Natural killer cell (primary cell): ENCODE measurements around the gene GRID1. TPM values are rescaled to one million over a fixed set of nuclear protein-coding genes. Genes with fewer than 3 reads are reported as not detected.

Source experiments
- ATAC-seq, 3 donors: fragments of 150-1000 bp in 2 of 3; fragments of 200-7000 bp in 1 of 3; cut with Tn5 transposase; 1 replicate in 1 of 3; 2 replicates in 2 of 3; pipeline ENCODE4 v1.10.0; 2021; ENCODE audit warnings: mild to moderate bottlenecking in 2 of 3, moderate library complexity in 2 of 3
- DNase-seq, 2 donors: peaks; one replicate each; pipeline versions ENCODE4 v3.0.0 to v3.0.0-alpha.2; 2013 to 2021; ENCODE audit warnings: mixed read lengths in 1 of 2
- H3K27ac ChIP-seq: one replicate; pipeline ENCODE4 v1.5.1; 2013; ENCODE audit warnings: mild to moderate bottlenecking, low read length
- H3K27me3 ChIP-seq: one replicate; pipeline ENCODE4 v1.6.1; 2013; ENCODE audit warnings: low read length; ENCODE audit not compliant: control insufficient read depth, insufficient read depth
- H3K36me3 ChIP-seq: one replicate; pipeline ENCODE4 v1.6.1; 2013; ENCODE audit warnings: low read length; ENCODE audit not compliant: control insufficient read depth, insufficient read depth
- H3K4me1 ChIP-seq: one replicate; pipeline ENCODE4 v1.6.1; 2013; ENCODE audit warnings: low read length; ENCODE audit not compliant: control insufficient read depth, insufficient read depth
- H3K4me3 ChIP-seq: one replicate; pipeline ENCODE4 v1.5.1; 2013; ENCODE audit warnings: low read length
- H3K9me3 ChIP-seq: one replicate; pipeline ENCODE4 v1.6.1; 2013; ENCODE audit warnings: low read length; ENCODE audit not compliant: control insufficient read depth, insufficient read depth
- H3K27ac Mint-ChIP-seq, 2 donors: one replicate each; pipeline ENCODE4 v1.8.0; 2022; ENCODE audit warnings: mild to moderate bottlenecking in 2 of 2, mixed read lengths in 2 of 2, moderate library complexity in 1 of 2
- H3K27me3 Mint-ChIP-seq, 2 donors: one replicate each; pipeline ENCODE4 v1.8.0; 2022; ENCODE audit warnings: low read depth in 2 of 2, mixed read lengths in 2 of 2
- H3K36me3 Mint-ChIP-seq: one replicate; pipeline ENCODE4 v1.8.0; 2022; ENCODE audit warnings: mixed read lengths
- H3K4me1 Mint-ChIP-seq, 2 donors: one replicate each; pipeline ENCODE4 v1.8.0; 2022; ENCODE audit warnings: mixed read lengths in 2 of 2
- H3K4me3 Mint-ChIP-seq: one replicate; pipeline ENCODE4 v1.8.0; 2022; ENCODE audit warnings: mild to moderate bottlenecking, moderate library complexity, mixed read lengths
- H3K9me3 Mint-ChIP-seq, 2 donors: one replicate each; pipeline ENCODE4 v1.8.0; 2022; ENCODE audit warnings: mixed read lengths in 2 of 2
- WGBS: methylation state at CpG from one replicate; pipeline ENCODE4 v1.1.7; 2013; ENCODE audit warnings: missing lambda C conversion rate; ENCODE audit not compliant: insufficient coverage; 5-methylcytosine and 5-hydroxymethylcytosine counted together
- intact Hi-C: fragments of 100-400 bp; cut with micrococcal nuclease; formaldehyde crosslinking; loops from one replicate; pipeline ENCODE4 v1.14.2; 2022
- total RNA-seq, 4 donors: library from RNA; stranded (reverse); fragments of 120-200 nt in 1 of 4; gene quantifications; one replicate each; pipeline versions ENCODE4 v1.2.3 to v1.2.4, GENCODE V29; 2013 to 2022
- TF ChIP-seq, protein P1 (sequence below): fragments of 200-600 bp; IDR thresholded peaks from one replicate; pipeline ENCODE4 v1.8.0; 2022; ENCODE audit warnings: antibody characterized with exemption

GRID1 gene
- total RNA-seq, 3 donors from 2014 or later (not counting 1 experiment from before 2014, with no cell fraction given) = not detected

DNA sequence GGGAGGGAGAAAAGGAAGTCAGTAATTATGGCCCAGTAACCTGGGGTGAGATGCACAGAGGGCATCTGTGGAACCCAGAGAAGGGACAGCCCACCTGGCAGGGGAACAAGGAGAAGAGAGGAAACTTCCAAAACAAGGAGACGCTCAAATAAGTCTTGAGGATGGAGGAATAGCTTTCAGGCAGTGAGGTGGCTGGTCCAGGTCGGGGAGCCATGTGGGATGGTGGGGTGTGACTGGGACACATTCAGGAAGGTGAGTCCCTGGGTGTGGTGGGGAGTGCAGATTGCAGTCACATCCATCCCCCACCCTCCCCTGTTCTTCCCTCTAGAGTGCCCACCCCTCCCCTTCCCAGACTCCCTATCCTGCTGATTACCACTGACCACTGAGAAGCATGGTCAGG is 175.4 kb downstream of the GRID1 start:
- H3K9me3 ChIP-seq = no peaks in the 10 kb centered on the region
- no peaks in the 10 kb centered on the region for H3K36me3 Mint-ChIP-seq
- WGBS = 95% methylated on average over 2 of the region's 2 CpGs
- no peak overlapping the region for H3K27ac Mint-ChIP-seq
- H3K27me3 Mint-ChIP-seq = peaks cover 0 to 15% of the 10 kb centered on the region in 2 donors
- no peak overlapping the region for H3K4me3 ChIP-seq
- H3K4me1 Mint-ChIP-seq = no peaks in the 10 kb centered on the region
- intact Hi-C loops = no loop called here
- H3K36me3 ChIP-seq = no peaks in the 10 kb centered on the region
- DNase-seq (no peak), ATAC-seq (no peak)
- no peaks in the 10 kb centered on the region for H3K4me1 ChIP-seq
- no peak overlapping the region for H3K4me3 Mint-ChIP-seq
- TF ChIP-seq, protein P1, sequence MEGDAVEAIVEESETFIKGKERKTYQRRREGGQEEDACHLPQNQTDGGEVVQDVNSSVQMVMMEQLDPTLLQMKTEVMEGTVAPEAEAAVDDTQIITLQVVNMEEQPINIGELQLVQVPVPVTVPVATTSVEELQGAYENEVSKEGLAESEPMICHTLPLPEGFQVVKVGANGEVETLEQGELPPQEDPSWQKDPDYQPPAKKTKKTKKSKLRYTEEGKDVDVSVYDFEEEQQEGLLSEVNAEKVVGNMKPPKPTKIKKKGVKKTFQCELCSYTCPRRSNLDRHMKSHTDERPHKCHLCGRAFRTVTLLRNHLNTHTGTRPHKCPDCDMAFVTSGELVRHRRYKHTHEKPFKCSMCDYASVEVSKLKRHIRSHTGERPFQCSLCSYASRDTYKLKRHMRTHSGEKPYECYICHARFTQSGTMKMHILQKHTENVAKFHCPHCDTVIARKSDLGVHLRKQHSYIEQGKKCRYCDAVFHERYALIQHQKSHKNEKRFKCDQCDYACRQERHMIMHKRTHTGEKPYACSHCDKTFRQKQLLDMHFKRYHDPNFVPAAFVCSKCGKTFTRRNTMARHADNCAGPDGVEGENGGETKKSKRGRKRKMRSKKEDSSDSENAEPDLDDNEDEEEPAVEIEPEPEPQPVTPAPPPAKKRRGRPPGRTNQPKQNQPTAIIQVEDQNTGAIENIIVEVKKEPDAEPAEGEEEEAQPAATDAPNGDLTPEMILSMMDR = no peak
- H3K27ac ChIP-seq = no peak overlapping the region
- no peaks in the 10 kb centered on the region for H3K9me3 Mint-ChIP-seq
- H3K27me3 ChIP-seq = no peaks in the 10 kb centered on the region

DNA sequence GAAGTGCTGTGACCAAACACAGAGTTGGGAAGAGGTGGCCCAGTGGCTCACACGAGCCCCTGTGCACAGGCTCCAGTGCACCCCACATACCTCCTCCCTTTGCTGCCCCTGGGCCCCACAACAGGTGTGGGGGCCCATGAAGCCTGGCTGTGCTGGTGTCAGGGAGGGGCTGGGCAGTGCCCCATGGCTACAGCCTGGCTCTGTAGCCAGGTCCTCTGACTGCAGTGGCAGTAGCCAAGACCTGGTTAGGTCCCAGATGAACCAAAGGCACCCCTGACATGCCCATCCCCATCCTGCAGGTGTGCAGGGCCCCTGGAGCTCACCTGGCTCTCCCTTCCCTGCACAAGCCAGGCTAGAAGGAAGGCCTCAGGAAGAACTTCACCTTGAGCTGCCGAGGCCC is 176.3 kb downstream of the GRID1 start:
- Histone ChIP-seq H3K4me3 (no peak overlapping the region), H3K36me3 (no peaks in the 10 kb centered on the region), H3K27ac (no peak overlapping the region), H3K4me1 (no peaks in the 10 kb centered on the region), H3K9me3 (no peaks in the 10 kb centered on the region), H3K27me3 (no peaks in the 10 kb centered on the region)
- TF ChIP-seq, protein P1 = no peak
- ATAC-seq = no peak
- Mint-ChIP-seq H3K4me1 (no peaks in the 10 kb centered on the region), H3K9me3 (no peaks in the 10 kb centered on the region), H3K36me3 (no peaks in the 10 kb centered on the region), H3K27me3 (peaks cover 4 to 17% of the 10 kb centered on the region in 2 donors), H3K27ac (no peak overlapping the region), H3K4me3 (no peak overlapping the region)
- DNase-seq = no peak
- intact Hi-C loops = no loop called here
- WGBS = 73% methylated on average over 1 of the region's 2 CpGs

DNA sequence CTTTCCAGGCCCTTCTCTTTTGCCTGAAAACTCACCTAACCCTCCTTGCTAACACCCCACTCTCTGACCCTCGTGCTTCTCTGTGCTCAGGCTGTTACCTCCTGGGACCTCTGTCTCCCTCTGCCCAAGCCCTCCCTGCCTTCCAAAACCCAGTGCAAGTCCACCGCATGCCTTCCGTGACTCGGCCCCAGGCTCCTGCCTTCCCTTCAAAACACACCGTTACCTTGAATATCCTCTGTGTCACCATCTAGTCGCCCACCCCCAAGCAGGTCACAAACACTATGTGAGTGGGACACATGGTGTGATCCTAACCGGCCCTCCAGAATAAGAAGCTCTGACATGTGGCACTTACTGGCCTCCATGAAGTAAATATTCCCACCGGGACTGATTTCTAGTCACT is 176.7 kb downstream of the GRID1 start:
- no peaks in the 10 kb centered on the region for H3K9me3 ChIP-seq
- no peak overlapping the region for H3K4me3 ChIP-seq
- no peaks in the 10 kb centered on the region for H3K36me3 ChIP-seq
- H3K27ac Mint-ChIP-seq = no peak overlapping the region
- no peak for ATAC-seq
- H3K4me1 Mint-ChIP-seq = no peaks in the 10 kb centered on the region
- H3K4me1 ChIP-seq = no peaks in the 10 kb centered on the region
- H3K4me3 Mint-ChIP-seq = no peak overlapping the region
- DNase-seq = no peak
- TF ChIP-seq, protein P1 = no peak
- 81% methylated on average over 8 of the region's 8 CpGs for WGBS
- no peaks in the 10 kb centered on the region for H3K9me3 Mint-ChIP-seq
- intact Hi-C loops = no loop called here
- H3K27ac ChIP-seq = no peak overlapping the region
- H3K27me3 Mint-ChIP-seq = peaks cover 8 to 18% of the 10 kb centered on the region in 2 donors
- no peaks in the 10 kb centered on the region for H3K27me3 ChIP-seq
- no peaks in the 10 kb centered on the region for H3K36me3 Mint-ChIP-seq

DNA sequence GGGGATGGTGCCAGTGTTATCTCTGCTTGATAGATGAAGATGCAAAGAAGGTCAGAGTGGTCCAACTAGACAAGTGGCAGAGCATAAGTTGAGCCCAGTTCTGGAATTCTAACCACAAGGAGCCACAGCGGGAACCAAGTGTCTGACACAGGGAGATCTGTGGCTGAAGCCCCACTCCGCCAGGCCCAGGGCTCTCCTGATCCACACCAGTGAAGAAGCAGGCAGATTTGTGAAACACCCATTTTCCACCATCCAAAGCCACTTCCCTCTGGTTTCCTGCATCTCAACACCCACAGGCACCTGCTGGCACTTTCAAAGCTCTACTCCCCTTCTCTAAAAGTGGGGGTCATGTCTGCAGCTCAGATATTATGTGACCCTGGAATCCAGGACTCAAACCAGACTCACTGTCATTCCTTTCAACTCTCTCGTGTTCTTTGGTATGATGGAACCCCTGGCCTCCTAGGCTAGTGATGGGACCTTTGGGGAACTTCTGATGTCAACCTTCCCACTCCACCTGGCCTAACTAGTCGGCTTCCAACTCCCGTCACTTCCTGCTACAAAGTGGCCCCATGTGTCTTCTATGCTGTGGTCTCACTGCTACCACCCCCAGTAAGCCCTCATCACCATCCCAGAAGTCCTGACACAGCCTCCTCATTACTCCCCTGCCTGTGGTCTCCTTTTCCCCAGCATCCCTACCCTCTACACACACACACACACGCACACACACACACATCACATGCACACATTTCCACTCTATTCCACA is 177.6 kb downstream of the GRID1 start:
- Mint-ChIP-seq H3K27me3 (peaks cover 16 to 18% of the 10 kb centered on the region in 2 donors), H3K27ac (no peak overlapping the region)
- intact Hi-C loops = no loop called here

More for the DNA sequence above, 177.6 kb downstream of the GRID1 start:
- Histone ChIP-seq H3K27me3 (no peaks in the 10 kb centered on the region), H3K27ac (no peak overlapping the region), H3K9me3 (no peaks in the 10 kb centered on the region), H3K4me3 (no peak overlapping the region), H3K4me1 (no peaks in the 10 kb centered on the region), H3K36me3 (no peaks in the 10 kb centered on the region)
- no peak for ATAC-seq
- no peak overlapping the region for H3K4me3 Mint-ChIP-seq
- TF ChIP-seq, protein P1 = no peak
- WGBS = 58% methylated on average over 6 of the region's 6 CpGs
- DNase-seq = no peak
- H3K36me3 Mint-ChIP-seq = no peaks in the 10 kb centered on the region
- H3K4me1 Mint-ChIP-seq = no peaks in the 10 kb centered on the region
- H3K9me3 Mint-ChIP-seq = no peaks in the 10 kb centered on the region
